ENCODE data around the gene ITPK1.

ITPK1 gene

DNA sequence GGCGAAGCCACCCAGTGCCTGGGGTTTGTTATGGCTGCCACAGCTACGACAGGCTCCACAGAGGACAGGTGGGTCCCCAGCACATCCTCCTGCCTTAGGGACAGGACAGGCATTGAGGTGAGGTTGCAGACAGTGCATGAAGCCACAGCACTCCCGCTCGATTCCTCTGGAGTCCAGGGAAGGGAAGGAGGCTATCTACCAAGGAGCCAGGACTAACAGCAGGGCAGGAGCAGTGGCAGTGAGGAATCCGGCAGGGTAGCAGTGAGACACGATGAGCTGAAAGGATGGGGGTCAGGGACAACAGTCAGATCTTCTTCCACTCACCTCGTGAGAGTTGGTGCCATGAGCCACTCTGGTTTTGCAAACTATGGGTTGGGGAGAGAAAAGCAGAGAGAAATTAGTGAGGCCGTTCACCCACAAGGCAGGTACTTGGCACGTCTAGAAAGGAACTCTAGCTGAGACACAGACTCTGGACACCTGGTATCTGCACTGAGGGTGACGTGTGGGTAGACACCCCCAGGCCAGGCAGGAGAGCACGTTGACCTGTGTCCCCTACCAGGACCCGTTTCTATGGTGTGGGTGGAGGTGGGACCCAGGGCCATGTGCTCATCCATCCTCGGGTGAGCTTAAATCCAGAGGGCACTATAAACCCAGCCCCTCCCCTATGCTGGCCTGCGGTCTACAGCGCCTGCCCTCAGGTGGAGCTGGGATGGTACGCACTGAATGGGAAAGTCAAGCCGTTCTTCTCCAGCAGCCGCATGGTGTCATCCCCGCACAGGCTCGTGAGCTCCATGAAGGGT lies 153.5 kb downstream of the ITPK1 start:
- DNase-seq, result no peak

DNA sequence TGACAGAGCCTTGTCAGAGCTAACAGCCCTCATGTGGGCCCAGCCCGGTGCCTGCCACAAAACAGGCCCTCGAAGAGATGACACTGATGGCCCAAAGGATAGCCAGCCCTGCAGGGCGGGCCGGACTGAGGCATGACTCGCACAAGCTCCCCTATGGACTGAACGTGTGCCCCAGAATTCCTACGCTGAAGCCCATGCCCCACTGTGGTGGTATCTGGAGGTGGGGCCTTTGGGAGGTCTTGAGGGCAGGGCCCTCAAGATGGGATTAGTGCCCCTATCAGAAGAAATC lies 154.2 kb downstream of the ITPK1 start:
- no peak for DNase-seq

DNA sequence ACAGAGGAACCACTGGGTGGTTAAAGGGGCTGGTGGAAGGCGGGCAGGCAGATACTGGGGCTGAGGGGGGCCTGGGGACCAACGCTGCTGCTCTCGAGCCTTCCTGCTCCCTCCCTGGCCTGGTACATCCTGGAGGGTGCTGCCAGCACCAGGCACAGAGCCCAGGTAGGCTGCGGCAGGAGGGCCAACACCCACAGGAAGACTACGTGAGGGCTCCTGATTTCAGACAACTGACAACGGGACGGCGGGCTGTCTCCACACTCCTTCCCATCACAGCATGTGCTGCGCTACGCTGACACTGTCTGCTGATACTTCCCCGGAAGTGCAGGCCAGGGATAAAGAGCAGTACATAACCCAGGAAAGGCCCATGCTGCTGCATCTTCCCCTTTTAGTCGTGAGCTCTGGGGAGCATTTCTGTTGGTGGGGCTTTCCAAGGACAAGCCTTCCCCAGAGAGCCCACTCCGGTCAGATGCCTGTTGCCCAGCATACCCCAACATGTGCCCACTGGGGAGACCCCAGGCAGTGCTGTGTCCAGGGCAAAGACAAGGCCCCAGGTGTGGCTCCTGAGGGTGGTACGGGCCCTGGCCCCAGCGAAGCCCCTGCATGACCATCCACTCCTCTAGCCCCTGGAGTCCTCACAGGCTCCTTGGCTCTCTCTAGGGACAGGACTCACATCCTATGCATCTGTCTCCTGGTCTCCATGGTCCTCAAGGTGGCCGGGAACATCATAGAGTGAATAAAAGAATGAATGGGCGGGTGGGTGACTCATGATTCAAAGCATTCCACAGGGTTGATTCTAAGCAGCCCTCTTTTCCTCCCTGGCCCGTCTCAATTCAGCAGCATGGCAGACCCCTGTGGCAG lies 154.8 kb downstream of the ITPK1 start:
- DNase-seq, result no peak

DNA sequence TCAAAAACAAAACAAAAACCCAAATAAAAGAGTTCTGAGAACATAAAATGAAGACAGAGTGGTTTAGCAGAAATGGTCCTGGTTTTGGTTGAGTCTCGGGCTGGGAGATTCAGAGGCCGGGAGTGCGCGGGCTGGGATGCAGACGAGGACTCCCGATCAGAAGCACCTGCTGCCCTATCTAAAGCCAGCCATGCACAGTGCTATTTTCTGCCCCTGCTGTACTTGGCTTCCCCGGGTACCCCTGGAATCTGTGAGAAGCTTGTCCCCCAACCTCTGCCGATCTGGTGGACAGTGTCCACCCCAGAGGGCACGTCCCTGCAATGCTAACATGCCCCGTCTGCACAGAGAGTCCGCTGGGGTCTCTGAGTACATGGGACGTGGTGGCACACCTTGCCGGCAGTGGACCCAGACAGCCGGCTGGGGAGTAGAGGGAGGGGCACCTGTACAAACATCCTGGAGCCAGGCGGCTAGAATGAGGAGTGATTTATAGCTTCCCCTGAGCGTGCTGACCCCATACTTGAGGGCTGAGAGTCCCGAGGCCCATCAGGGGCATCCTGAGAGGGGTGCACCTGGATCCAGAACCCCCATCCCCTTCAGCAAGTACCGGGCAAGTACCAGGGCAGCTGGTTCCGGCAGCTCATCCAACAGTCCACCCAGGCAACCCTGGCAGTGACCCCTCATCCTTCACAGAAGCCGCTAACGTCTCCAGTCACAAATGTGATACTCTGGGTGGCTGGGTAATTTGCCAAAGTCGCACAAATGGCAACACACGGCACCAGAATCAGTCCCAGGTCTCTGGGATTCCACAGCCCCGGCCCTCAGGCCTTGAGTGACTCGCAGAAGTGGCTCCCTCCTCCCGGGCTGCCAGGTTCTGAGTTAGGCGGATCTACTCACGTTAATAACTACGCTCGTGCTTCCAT lies 155.7 kb downstream of the ITPK1 start:
- DNase-seq, result no peak

DNA sequence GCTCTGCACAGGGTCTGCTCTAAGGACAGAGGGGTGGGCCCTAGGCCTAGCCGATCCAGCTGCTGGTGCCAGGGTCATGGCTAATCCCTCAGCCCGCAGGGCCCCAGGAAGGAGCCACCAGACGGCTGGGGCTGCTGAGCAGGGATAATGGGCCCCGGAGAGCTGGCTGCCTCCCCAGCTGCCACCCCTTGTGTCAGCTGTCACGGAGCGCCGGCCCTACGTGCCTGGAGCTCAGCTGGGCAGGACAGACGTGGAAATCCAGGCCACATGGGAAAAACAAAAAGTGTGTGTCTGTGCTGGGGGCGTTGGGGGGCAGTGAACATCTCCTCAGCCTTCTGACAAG lies 156.6 kb downstream of the ITPK1 start:
- DNase-seq, result no peak

DNA sequence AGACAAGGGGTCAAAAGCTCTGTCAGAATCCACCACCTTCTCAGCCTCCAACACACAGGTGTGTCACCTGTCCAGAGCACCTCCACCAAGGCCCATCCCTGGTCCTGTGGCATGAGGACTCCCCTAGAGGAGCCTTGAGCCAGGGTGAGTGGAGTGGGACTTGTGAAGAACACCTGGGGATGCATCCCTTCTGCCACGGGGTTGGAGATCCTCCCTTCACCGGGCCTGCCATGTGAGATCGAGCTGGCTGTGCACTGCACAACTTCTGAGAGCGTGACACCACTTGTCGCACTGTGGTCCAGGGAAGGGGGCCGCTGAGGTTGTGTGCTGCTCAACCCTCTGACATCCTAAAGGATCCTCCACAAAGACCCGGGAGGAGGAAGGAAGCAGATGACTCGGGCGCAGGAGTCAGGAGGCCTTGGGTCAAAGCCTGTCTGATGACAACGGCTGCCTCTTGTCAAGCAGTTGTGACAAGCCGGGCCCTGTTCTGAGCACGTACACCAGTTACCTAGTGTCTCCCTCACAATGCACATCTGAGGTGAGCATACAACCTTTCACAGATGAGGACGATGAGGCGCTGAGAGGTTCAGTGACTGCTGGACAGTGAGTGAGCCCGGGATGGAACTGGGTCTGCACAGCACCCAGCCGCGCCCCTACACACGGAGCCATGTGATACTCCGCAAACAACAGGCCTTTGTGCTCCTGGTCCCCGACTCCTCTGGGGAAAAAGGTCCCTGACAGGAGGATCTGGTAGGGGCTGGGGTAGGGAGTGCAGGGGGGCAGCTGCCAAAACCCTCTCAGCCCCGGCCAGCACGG lies 157.1 kb downstream of the ITPK1 start:
- no peak for DNase-seq

DNA sequence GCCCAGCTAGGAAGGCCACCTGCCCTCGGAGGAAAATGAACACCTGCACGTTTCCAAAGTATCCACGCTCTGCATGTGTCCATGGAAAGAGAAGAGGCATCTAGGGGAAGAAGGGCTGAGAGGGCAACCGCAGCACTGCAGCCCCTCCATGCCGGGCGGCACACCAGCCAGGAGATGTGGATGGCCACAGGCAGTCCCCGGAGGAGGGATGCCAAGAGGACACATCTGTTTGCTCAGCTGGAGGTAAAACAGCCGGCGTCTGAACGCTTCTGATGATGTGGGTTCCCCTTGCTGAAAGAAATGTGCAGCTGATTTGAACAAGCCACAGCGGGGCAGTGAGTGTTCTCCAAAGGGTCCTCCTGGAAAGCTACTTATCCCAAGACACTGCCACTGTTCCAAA lies 158.8 kb downstream of the ITPK1 start:
- DNase-seq, result no peak

DNA sequence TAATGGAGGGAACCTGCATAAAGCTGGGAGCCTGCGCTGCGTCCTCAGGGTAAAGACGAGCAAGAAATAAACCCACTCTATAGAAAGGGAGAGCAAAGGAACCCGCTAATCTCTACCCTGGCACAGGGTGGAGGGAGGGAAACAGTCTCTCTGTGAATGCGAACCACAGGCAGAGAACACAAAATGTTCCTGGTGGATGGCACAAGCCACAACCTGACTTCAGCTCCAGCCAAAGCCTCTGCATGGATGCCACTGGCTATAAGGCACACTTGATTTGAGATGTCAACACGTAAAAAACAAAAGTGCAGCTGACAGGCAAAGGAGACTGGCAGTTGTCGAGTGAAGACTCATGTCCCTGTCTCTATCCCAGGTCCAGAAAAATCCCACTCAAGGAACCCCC lies 160.3 kb downstream of the ITPK1 start:
- DNase-seq, result no peak

DNA sequence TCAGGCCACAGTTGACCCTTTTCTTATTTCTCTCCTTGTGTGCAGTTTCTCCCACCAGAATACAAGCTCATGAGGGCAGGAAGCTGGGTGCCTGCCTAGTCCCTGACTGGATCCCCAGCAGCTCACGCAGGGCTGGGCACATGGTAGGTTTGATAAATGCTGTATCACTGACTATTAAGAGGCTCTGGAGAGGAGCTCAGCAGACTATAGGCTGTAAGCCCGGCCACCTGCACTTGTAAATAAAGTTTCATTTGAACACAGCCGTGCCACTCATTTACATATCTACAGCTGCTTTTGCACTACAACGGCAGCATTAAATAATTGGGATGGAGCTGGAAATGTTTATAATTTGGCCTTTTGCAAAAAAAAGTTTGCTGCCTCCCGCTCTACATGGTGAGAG lies 160.8 kb downstream of the ITPK1 start:
- no peak for DNase-seq

DNA sequence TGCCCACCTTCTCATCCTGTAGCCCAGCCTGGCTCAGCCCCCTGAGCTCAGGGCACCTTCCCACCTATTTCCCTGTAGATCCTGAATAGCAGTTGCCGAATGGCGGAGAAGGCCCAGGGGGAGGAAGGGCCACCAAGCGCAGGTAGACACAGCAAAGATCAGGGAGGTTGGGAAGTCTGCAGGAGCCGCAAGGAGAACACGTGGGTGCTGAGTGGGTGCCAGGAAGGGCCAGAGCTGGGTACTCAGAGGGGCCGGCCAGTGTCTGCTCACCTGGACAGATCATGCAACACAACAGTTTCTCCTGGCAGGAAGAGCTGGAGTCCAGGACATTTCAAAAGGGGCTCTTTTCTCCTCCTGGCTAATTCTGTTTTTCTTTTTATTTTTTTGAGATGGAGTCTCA lies 162.2 kb downstream of the ITPK1 start:
- DNase-seq, result no peak

DNA sequence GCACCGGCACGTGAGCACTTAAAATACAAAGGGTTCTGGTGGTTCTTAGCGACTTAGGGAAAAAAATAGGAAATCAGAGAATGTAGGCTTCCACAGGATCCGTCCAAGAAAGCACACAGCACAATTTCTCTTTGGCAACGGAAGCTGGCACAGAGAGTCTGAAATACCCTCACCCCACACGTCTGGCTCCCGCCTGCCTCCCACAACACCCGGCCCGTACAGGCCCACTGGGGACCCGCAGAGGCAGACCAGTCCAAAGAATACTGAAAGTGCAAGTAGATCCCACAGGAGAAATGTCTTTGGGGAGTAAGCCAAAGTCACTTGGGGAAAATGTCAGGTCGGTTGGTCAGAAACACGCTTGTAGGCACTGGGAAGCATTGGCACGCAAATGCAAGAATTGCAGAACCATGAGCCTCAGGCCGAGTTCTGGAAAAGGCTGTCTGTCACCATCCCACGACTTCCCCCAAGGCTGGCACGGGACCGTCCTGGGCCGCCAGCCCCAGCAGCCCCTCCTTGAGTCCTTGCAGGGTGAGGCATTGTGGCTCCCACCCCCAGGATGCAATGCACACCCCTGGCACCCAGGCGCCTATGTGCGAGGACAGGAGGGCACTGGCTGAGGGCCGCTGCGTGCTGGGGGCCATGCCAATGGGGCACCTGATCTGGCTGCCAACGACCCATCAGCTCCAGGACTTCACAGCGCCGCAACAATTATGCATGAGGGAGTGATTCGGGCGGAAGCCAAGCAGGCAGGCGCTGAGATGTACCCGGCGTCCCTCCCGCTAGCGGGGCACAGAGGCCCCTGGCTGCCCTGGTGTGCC lies 163.0 kb downstream of the ITPK1 start:
- no peak for DNase-seq

DNA sequence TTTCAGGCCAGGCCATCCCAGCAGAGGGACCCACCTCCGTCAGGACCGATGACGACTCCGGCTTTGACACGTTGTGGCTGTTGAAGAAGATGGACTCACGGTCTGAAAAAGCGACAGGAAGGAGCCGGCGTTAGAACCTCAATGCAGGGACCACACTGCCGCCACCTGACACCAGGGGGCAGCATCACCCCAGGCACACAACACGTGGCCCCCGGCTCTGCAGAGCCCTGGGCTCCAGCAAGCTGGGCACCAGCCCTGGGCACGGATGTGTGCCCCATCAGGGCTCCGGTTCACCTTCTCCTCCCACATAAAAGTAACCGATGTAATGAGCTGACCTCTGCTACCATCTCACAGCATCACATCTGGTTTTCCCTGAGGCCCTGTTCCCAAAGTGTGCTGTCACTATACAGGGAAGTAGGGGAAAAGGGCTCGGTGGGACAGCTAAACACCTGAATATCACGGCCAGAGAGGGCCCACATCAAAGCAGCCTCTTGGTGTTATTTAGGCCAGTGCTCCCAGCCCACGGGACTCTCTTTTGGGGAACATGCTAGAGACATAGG lies 163.7 kb downstream of the ITPK1 start:
- DNase-seq, result peak; percentile 84

DNA sequence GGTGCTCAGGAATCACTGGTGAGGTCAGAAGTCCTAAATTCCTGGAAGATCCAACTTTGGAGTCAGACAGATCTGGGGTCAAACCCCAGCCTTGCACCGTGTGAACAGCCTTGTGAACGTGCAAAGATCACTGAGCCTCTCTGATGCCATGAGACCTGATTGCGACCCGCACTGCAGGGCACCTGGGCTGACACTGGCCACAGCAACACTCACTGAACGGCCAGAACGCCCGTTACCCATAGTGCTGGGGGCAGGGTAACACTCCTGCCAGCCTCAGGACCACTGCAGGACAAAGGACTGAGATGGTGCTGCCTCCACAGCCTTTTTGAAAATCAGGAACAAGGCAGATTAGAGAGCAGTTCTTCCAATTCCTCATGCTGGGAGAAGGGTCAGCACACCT lies 164.5 kb downstream of the ITPK1 start:
- no peak for DNase-seq

DNA sequence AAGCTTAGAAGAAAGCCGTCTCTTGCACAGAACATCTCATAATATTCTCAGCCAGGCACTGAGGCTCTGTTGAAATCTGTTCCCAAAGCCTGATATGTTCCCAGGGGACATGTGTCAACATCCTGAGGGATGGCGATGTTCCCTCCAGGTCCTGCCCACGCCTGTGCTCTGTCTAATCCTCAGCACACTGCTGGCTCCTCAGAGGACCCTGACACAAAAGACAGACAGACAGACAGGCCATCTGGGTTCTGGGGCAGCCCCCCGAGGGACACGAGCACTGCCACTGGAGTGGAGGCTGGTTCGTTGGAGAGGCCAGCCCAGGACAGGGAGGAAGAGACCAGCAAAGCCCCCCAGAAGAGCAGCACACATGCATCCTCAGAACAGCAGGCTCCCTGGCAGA lies 165.0 kb downstream of the ITPK1 start:
- no peak for DNase-seq

DNA sequence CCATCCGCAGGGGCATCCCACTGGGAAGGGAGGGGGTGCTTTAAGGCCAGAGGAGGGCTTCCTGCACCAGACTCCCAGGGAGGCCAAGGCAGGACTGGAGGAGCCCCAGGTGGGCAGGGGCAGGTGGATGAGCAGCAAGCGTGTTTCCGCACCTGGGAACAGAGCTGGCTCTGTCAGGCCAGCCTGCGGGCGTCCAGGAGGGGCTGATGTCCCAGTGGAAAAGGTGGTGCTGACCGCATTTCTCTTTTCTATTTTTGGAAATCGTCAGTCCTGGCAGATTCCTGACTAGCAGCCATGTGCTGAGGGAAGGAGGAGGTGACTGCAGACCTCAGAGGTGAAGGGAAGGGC lies 165.6 kb downstream of the ITPK1 start:
- no peak for DNase-seq

DNA sequence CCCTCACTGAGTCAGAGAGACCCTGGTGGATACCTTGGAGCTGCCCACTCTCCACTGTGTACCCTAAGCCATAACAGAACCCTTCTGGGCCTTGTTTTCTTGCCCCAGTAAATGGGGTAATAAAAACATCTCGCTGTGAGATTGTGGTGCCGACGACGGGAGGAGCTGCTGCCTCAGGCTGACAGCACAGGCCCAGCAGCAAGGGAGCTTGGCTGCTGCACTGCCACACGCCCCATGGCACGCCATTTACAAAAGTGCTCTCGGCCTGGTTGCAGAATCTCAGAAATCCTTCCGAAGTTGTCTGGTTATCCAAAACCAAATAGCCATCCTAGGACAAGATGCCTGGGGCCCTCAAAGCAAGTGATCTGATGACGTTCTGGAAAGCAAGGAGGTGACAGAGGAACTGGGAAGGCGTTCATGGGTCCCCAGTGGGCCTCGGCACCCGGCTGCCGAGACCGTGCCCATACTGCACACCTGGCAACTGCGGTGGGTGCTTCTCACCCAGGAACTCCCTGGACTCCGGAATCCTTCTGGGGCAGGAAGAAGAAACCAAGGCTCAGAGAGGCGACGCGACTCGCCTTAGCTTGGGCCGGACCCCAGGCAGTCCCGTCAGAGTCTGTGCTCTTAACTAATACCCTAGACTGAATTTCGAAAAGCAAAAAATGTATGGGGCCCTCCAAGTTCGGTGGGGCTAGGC lies 166.1 kb downstream of the ITPK1 start:
- DNase-seq, result no peak

DNA sequence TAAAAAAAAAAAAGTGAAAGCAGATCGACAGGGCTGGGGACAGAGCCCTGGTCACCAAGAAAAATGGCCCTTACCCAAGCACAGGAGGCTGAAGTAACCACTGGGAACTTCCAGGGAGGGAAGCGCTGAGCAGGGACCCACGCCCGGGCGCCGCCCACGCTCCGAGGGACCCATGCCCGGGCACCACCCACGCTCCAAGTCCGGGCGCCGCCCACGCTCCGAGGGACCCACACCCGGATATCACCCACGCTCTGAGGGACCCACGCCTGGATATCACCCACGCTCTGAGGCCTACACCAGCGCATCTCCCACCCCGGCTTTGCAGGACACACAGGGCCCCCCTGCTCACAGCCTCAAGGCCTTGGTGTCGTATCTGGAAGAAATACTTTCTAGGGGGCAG lies 167.1 kb downstream of the ITPK1 start:
- DNase-seq, result no peak

DNA sequence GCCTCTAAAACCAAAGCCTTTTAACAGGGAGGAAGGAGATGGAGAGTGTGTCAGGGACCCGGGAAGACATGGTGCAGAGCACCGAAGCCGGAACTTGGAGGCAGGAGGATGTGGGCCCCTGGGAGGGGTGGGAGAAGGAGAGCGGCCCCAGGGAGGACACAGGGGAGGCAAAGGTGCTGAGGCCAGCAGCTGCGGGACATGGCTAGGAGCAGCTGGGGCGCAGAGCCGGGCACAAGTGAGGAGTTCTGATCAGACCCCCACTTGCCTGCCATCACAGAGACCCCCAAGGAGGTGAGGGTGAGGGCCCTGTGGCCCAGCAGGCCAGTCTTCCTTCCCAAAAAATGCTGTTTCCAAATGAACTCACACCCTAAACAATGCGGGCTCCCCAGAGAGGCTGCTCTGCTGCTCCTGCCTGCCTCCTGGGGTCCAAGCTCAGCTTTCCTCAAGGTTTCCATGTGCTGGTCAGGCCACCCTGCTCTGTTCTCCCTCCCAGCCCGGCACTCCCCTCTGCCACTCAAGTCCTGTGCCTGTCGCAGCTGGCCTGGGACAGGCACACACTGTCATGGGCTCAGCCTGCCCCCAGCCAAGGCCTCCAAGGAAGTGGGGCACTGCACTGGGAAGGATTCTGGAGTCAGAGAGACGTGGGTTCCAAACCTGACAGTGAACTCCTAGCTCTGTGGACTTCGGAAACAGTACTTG lies 168.7 kb downstream of the ITPK1 start:
- DNase-seq, result no peak

DNA sequence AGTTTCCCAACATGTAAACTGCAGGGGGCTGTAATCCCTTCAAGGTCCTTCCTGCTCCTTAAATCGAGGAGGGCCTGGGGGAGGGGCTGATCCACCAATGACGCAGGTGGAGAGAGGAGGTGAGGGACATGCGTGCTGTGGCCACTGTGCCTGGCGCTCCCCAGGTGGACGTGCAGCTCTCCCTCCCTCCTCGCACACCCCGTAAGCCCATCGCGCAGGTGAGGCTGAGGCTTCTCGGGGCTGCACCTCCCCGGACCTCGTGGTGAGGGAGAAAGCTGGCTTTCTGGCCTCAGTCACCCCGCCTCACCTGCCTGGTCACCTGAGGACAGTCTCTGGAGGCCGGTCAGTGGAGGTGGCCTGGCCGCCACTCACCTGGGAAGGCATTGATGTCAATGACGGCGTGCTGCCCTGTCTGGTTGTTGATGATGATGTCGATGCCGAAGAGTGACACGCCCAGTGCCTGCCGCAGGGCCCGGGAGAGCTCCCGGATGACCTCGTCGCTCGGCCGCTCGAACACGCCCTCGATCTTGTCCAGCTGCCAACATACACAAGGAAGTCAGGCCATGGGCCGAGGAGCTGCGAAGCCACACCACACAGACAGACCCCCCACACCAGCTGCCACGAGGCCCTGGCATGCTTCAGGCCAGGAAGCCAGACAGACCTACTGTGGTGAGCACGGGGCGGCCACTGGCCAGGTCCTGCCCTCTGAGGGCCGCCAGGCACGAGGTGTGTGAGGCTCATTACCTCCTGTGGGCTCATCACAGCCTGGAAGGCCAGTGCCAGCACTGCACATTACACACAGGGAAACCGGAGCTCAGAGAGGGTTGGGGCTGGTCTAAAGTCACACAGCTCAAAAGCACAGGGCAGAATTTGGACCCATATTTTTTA lies 169.5 kb downstream of the ITPK1 start:
- no peak for DNase-seq
